HCT116 (cell line): ENCODE measurements around the gene PLEKHA8. TPM values are rescaled to one million over a fixed set of nuclear protein-coding genes. Genes with fewer than 3 reads are reported as not detected.

Source experiments
- ATAC-seq: fragments of 200-7000 bp; cut with Tn5 transposase; 2 replicates; pipeline ENCODE4 v1.9.1; 2020; ENCODE audit warnings: mild to moderate bottlenecking, moderate library complexity
- BruUV-seq: library from RNA; stranded (reverse); fragments of 400-500 nt; replicated peaks from 2 replicates; lab custom pipeline; 2021; lab: Mats Ljungman, UMichigan
- CTCF ChIA-PET: fragments of 300-600 bp; sonication (Branson Sonifier 250); formaldehyde crosslinking; loops from one replicate; lab custom pipeline; 2021; ENCODE audit warnings: antibody characterized with exemption; lab: Charles Lee
- POLR2A ChIA-PET: fragments of 300-600, 350-600 bp; sonication (Branson Sonifier 250); formaldehyde crosslinking; loops from one replicate; lab custom pipeline; 2021; ENCODE audit warnings: antibody characterized with exemption; lab: Charles Lee
- RAD21 ChIA-PET, 2 experiments: fragments of 300-600 bp; sonication (Branson Sonifier 250); formaldehyde crosslinking; loops; one replicate each; lab custom pipeline; 2023; ENCODE audit warnings: low total read pairs in 2 of 2; ENCODE audit not compliant: uncharacterized antibody in 2 of 2, unreplicated experiment in 2 of 2, low non-redundant PET in 1 of 2; lab: Charles Lee
- DNase-seq: peaks from one replicate; pipeline ENCODE4 v3.0.0-alpha.2; 2010; ENCODE audit warnings: low read depth, low spot score
- H2AFZ ChIP-seq: fragments of 200-600 bp; shearing (Covaris generic), sonication (generic); 2 replicates; pipeline ENCODE4 v1.6.1; 2017; ENCODE audit warnings: low read depth, mixed run types, mixed read lengths, antibody characterized with exemption, low read length; ENCODE audit not compliant: poor library complexity, severe bottlenecking
- H3K27ac ChIP-seq: 2 replicates; pipeline ENCODE4 v1.5.1; 2012; ENCODE audit warnings: low read depth, low read length
- H3K27me3 ChIP-seq: fragments of 200-600 bp; sonication (generic); 2 replicates; pipeline ENCODE4 v1.6.1; 2016; ENCODE audit warnings: mixed run types, low read length, mixed read lengths; ENCODE audit not compliant: insufficient read depth
- H3K36me3 ChIP-seq, 2 experiments: fragments of 200-500 bp in 1 of 2; fragments of 200-600 bp in 1 of 2; sonication (Bioruptor generic) in 1 of 2; sonication (generic) in 1 of 2; 2 replicates each; pipeline versions ENCODE4 v1.5.1 to v1.6.1; 2014 to 2016; ENCODE audit warnings: low read length in 2 of 2, inconsistent platforms in 1 of 2, mixed read lengths in 1 of 2, mixed run types in 1 of 2; ENCODE audit not compliant: insufficient read depth in 2 of 2, control insufficient read depth in 1 of 2
- H3K4me1 ChIP-seq, 2 experiments: fragments of 200-600 bp in 1 of 2; sonication (generic) in 1 of 2; 2 replicates each; pipeline versions ENCODE4 v1.5.1 to v1.6.1; 2012 to 2017; ENCODE audit warnings: low read length in 2 of 2, inconsistent platforms in 1 of 2, mild to moderate bottlenecking in 1 of 2, mixed read lengths in 1 of 2, mixed run types in 1 of 2, moderate library complexity in 1 of 2; ENCODE audit not compliant: insufficient read depth in 2 of 2, control insufficient read depth in 1 of 2
- H3K4me2 ChIP-seq: fragments of 200-600 bp; sonication (generic); 2 replicates; pipeline ENCODE4 v1.6.1; 2017; ENCODE audit warnings: mixed run types, low read length, mixed read lengths
- H3K4me3 ChIP-seq, 2 experiments: fragments of 200-600 bp in 1 of 2; sonication (generic) in 1 of 2; replicated peaks in 1 of 2; 2 replicates each; pipeline ENCODE4 v1.5.1; 2011 to 2016; ENCODE audit warnings: low read length in 2 of 2, control low read depth in 1 of 2, low read depth in 1 of 2, mild to moderate bottlenecking in 1 of 2, mixed read lengths in 1 of 2, mixed run types in 1 of 2
- H3K79me2 ChIP-seq: fragments of 200-600 bp; sonication (generic); 2 replicates; pipeline ENCODE4 v1.6.1; 2017; ENCODE audit warnings: mild to moderate bottlenecking, mixed run types, low read length, moderate library complexity, mixed read lengths; ENCODE audit not compliant: insufficient read depth
- H3K9ac ChIP-seq: fragments of 200-600 bp; sonication (generic); 2 replicates; pipeline ENCODE4 v1.6.1; 2016; ENCODE audit warnings: low read length, mixed read lengths
- H3K9me2 ChIP-seq: fragments of 200-600 bp; sonication (generic), shearing (Covaris generic); 2 replicates; pipeline ENCODE4 v1.6.1; 2017; ENCODE audit warnings: mixed run types, mild to moderate bottlenecking, moderate library complexity; ENCODE audit not compliant: insufficient read depth
- H3K9me3 ChIP-seq, 2 experiments: fragments of 200-500 bp in 1 of 2; fragments of 200-600 bp in 1 of 2; sonication (Bioruptor generic) in 1 of 2; sonication (generic) in 1 of 2; 2 replicates each; pipeline ENCODE4 v1.6.1; 2014 to 2017; ENCODE audit warnings: low read length in 2 of 2, mixed read lengths in 2 of 2, inconsistent platforms in 1 of 2, low read depth in 1 of 2, mild to moderate bottlenecking in 1 of 2, mixed run types in 1 of 2, moderate library complexity in 1 of 2; ENCODE audit not compliant: control insufficient read depth in 1 of 2, insufficient read depth in 1 of 2
- H4K20me1 ChIP-seq: fragments of 200-600 bp; sonication (generic), shearing (Covaris generic); 2 replicates; pipeline ENCODE4 v1.6.1; 2017; ENCODE audit warnings: mixed run types, mild to moderate bottlenecking, moderate library complexity; ENCODE audit not compliant: insufficient read depth
- ELF1 ChIP-seq: IDR thresholded peaks from 2 replicates; pipeline ENCODE4 v1.6.1; 2012; ENCODE audit warnings: low read depth, borderline replicate concordance
- EZH2 ChIP-seq: fragments of 200-600 bp; sonication (generic); IDR thresholded peaks from 2 replicates; pipeline ENCODE4 v1.6.1; 2017; ENCODE audit warnings: antibody characterized with exemption, mixed run types
- EZH2phosphoT487 ChIP-seq: fragments of 200-600 bp; IDR thresholded peaks from 2 replicates; pipeline ENCODE4 v1.6.1; 2018; ENCODE audit warnings: antibody characterized with exemption, borderline replicate concordance
- JUND ChIP-seq: IDR thresholded peaks from 2 replicates; pipeline ENCODE4 v1.6.1; 2012
- MAX ChIP-seq: IDR thresholded peaks from 2 replicates; pipeline ENCODE4 v1.6.1; 2012
- POLR2AphosphoS5 ChIP-seq: IDR thresholded peaks from 2 replicates; pipeline ENCODE4 v1.6.1; 2011; ENCODE audit warnings: mild to moderate bottlenecking, low read depth, low read length, moderate library complexity
- SIN3A ChIP-seq: IDR thresholded peaks from 2 replicates; pipeline ENCODE4 v1.6.1; 2012; ENCODE audit warnings: low read depth
- SP1 ChIP-seq: IDR thresholded peaks from 2 replicates; pipeline ENCODE4 v1.6.1; 2012; ENCODE audit warnings: low read depth
- TCF7L2 ChIP-seq: IDR thresholded peaks from 2 replicates; pipeline ENCODE4 v1.7.0; 2011; ENCODE audit warnings: borderline replicate concordance, inconsistent platforms; ENCODE audit not compliant: insufficient read depth, insufficient read length; ENCODE audit errors: extremely low read depth
- ZBTB33 ChIP-seq: IDR thresholded peaks from 2 replicates; pipeline ENCODE4 v1.6.1; 2011; ENCODE audit warnings: mild to moderate bottlenecking, low read length, moderate library complexity; ENCODE audit not compliant: insufficient replicate concordance; ENCODE audit errors: extremely low read depth
- ZFX ChIP-seq: fragments of 450-650 bp; IDR thresholded peaks from 2 replicates; pipeline ENCODE4 v1.6.1; 2017
- intact Hi-C: fragments of 100-400 bp; cut with micrococcal nuclease; formaldehyde crosslinking; loops from 2 replicates; pipeline ENCODE4 v1.10.0; 2022
- total RNA-seq: library from RNA; stranded (reverse); gene quantifications from one replicate; pipeline ENCODE4 v1.2.1, GENCODE V29; 2021; ENCODE audit not compliant: unreplicated experiment

The PLEKHA8 gene
- total RNA-seq, 1 experiment from 2014 or later = 13.6 TPM

- Histone ChIP-seq H3K4me1 (peaks cover 15 to 32% of the 10 kb centered on the region in 2 experiments), H3K9ac (peak overlapping the region; percentile 58), H3K27ac (peak overlapping the region; percentile 66), H2AFZ (peak overlapping the region; percentile 96), H3K9me2 (no peaks in the 10 kb centered on the region), H4K20me1 (peaks cover 10% of the 10 kb centered on the region; the same call in 1 of the 2 replicates), H3K4me2 (peak overlapping the region; percentile 94), H3K27me3 (no peaks in the 10 kb centered on the region), H3K4me3 (peak overlapping the region; percentile 50 to 72), H3K9me3 (no peaks in the 10 kb centered on the region), H3K79me2 (peaks cover 52% of the 10 kb centered on the region), H3K36me3 (no peaks in the 10 kb centered on the region)
- ATAC-seq = peak; percentile 4
- RAD21 ChIA-PET = no interaction called here
- POLR2A ChIA-PET = interaction anchor here (1.2 kb wide), 1 partner anchor 39 kb away, joined by 3 read pairs; no protein-coding TSS in a partner anchor
- TF ChIP-seq SIN3A (no peak; the same call in 1 of the 2 replicates), ELF1 (no peak)
- intact Hi-C loops = no loop called here
- CTCF ChIA-PET = interaction anchor here (1.2 kb wide), 1 partner anchor 34 kb away, joined by 4 read pairs; no protein-coding TSS in a partner anchor
- DNase-seq = no peak
- BruUV-seq = no TSS peak
Observed at GRCh38 chr7:30027740-30028215, 434 bp upstream of the PLEKHA8 start.

GRCh38 chr7:30028749-30029635 lies 780 bp downstream of the PLEKHA8 start:
- peak; percentile 35 for ATAC-seq

More at GRCh38 chr7:30028749-30029635, 780 bp downstream of the PLEKHA8 start:
- Histone ChIP-seq H3K4me2 (peak overlapping the region; percentile 94), H3K9me2 (no peaks in the 10 kb centered on the region), H3K27me3 (no peaks in the 10 kb centered on the region), H3K36me3 (peaks cover 0 to 4% of the 10 kb centered on the region in 2 experiments; a peak in 1 of 4 replicates), H3K9me3 (no peaks in the 10 kb centered on the region), H4K20me1 (peaks cover 10% of the 10 kb centered on the region; the same call in 1 of the 2 replicates), H3K4me3 (peak overlapping the region; percentile 50 to 72), H3K27ac (peak overlapping the region; percentile 66), H3K79me2 (peaks cover 47% of the 10 kb centered on the region), H3K4me1 (peaks cover 15 to 32% of the 10 kb centered on the region in 2 experiments), H3K9ac (peak overlapping the region; percentile 58), H2AFZ (peak overlapping the region; percentile 20)
- POLR2A ChIA-PET = no interaction called here
- CTCF ChIA-PET = interaction anchor here (0.8 kb wide), 1 partner anchor 33 kb away, joined by 3 read pairs; no protein-coding TSS in a partner anchor
- no TSS peak for BruUV-seq
- RAD21 ChIA-PET = no interaction called here
- TF ChIP-seq ZBTB33 (no peak), POLR2AphosphoS5 (no peak), EZH2 (no peak), TCF7L2 (peak; percentile 73), SIN3A (0 out of 2 replicates have a peak, but pooled peaks have one; percentile 6), ELF1 (no peak), EZH2phosphoT487 (no peak), JUND (no peak), MAX (no peak), ZFX (peak; percentile 57), SP1 (no peak)
- peak; percentile 12 for DNase-seq
- intact Hi-C loops = no loop called here
